IMR-90 (cell line): ENCODE data around the gene CARD19. TPM values are rescaled to one million over a fixed set of nuclear protein-coding genes. Genes with fewer than 3 reads are reported as not detected.

Source experiments
- ATAC-seq: fragments of 200-7000 bp; cut with Tn5 transposase; 2 replicates; pipeline ENCODE4 v1.9.1; 2020; ENCODE audit warnings: low read depth, mild to moderate bottlenecking, moderate library complexity
- BruUV-seq: library from RNA; stranded (reverse); fragments of 400-500 nt; replicated peaks from 2 replicates; lab custom pipeline; 2021; lab: Mats Ljungman, UMichigan
- CTCF ChIA-PET: fragments of 300-600 bp; formaldehyde crosslinking; extraction: SDS; loops from one replicate; lab custom pipeline; 2021; ENCODE audit warnings: antibody characterized with exemption; lab: Yijun Ruan, JAX
- POLR2A ChIA-PET: fragments of 300-600 bp; sonication (Branson Sonifier 250); formaldehyde crosslinking; loops from one replicate; lab custom pipeline; 2022; ENCODE audit warnings: antibody characterized with exemption; ENCODE audit not compliant: unreplicated experiment; lab: Charles Lee
- DNase-seq: peaks from one replicate; pipeline ENCODE4 v3.0.0; 2013
- H2AFZ ChIP-seq: replicated peaks from 2 replicates; pipeline ENCODE3; 2013; ENCODE audit warnings: low read length, mild to moderate bottlenecking; ENCODE audit not compliant: poor library complexity
- H2AK5ac ChIP-seq: 2 replicates; pipeline ENCODE4 v1.6.1; 2013; ENCODE audit warnings: low read depth, low read length, inconsistent platforms
- H2AK9ac ChIP-seq: replicated peaks from 2 replicates; pipeline ENCODE3; 2013; ENCODE audit warnings: mild to moderate bottlenecking, low read depth, low read length, moderate library complexity; ENCODE audit not compliant: poor library complexity
- H2BK120ac ChIP-seq: 2 replicates; pipeline ENCODE4 v1.6.1; 2013; ENCODE audit warnings: low read depth, low read length, inconsistent platforms
- H2BK15ac ChIP-seq: 3 replicates; pipeline ENCODE4 v1.6.1; 2013; ENCODE audit warnings: low read depth, low read length, inconsistent platforms
- H2BK20ac ChIP-seq: 2 replicates; pipeline ENCODE4 v1.6.1; 2013; ENCODE audit warnings: low read depth, mild to moderate bottlenecking, inconsistent platforms, low read length, moderate library complexity
- H2BK5ac ChIP-seq: 2 replicates; pipeline ENCODE4 v1.6.1; 2013; ENCODE audit warnings: mild to moderate bottlenecking, low read depth, low read length, inconsistent platforms; ENCODE audit not compliant: poor library complexity, severe bottlenecking
- H3K14ac ChIP-seq: replicated peaks from 2 replicates; pipeline ENCODE4 v1.6.1; 2013; ENCODE audit warnings: low read depth, low read length, inconsistent platforms
- H3K18ac ChIP-seq: 2 replicates; pipeline ENCODE4 v1.6.1; 2013; ENCODE audit warnings: low read depth, low read length, control low read depth
- H3K23ac ChIP-seq: 2 replicates; pipeline ENCODE4 v1.6.1; 2013; ENCODE audit warnings: low read depth, low read length, inconsistent platforms
- H3K27ac ChIP-seq: 2 replicates; pipeline ENCODE4 v1.5.1; 2013; ENCODE audit warnings: mild to moderate bottlenecking, control low read depth, low read length; ENCODE audit not compliant: insufficient read depth
- H3K27me3 ChIP-seq: 2 replicates; pipeline ENCODE4 v1.6.1; 2013; ENCODE audit warnings: low read length; ENCODE audit not compliant: control insufficient read depth, insufficient read depth
- H3K36me3 ChIP-seq: 2 replicates; pipeline ENCODE4 v1.6.1; 2013; ENCODE audit warnings: low read length, mixed read lengths; ENCODE audit not compliant: control insufficient read depth, insufficient read depth
- H3K4ac ChIP-seq: 2 replicates; pipeline ENCODE4 v1.6.1; 2013; ENCODE audit warnings: low read depth, low read length, inconsistent platforms
- H3K4me1 ChIP-seq: 2 replicates; pipeline ENCODE4 v1.6.1; 2013; ENCODE audit warnings: low read length, mixed read lengths; ENCODE audit not compliant: control insufficient read depth, insufficient read depth
- H3K4me2 ChIP-seq: 2 replicates; pipeline ENCODE4 v1.6.1; 2013; ENCODE audit warnings: low read depth, mild to moderate bottlenecking, control low read depth, low read length, moderate library complexity
- H3K4me3 ChIP-seq: 2 replicates; pipeline ENCODE4 v1.5.1; 2013; ENCODE audit warnings: low read depth, mild to moderate bottlenecking, control low read depth, low read length, moderate library complexity; ENCODE audit not compliant: insufficient read depth
- H3K56ac ChIP-seq: 2 replicates; pipeline ENCODE4 v1.6.1; 2013; ENCODE audit warnings: low read length, inconsistent platforms; ENCODE audit not compliant: insufficient read depth; ENCODE audit errors: extremely low read depth
- H3K79me1 ChIP-seq, 2 experiments: 2 replicates each; pipeline ENCODE4 v1.6.1; 2013; ENCODE audit warnings: low read length in 2 of 2, inconsistent platforms in 1 of 2, low read depth in 1 of 2
- H3K9ac ChIP-seq: 2 replicates; pipeline ENCODE4 v1.6.1; 2013; ENCODE audit warnings: low read depth, low read length, control low read depth
- H3K9me1 ChIP-seq: 2 replicates; pipeline ENCODE4 v1.6.1; 2013; ENCODE audit warnings: low read length, inconsistent platforms; ENCODE audit not compliant: insufficient read depth
- H3K9me3 ChIP-seq: 2 replicates; pipeline ENCODE4 v1.6.1; 2013; ENCODE audit warnings: low read length; ENCODE audit not compliant: control insufficient read depth, insufficient read depth
- H4K20me1 ChIP-seq: 2 replicates; pipeline ENCODE4 v1.6.1; 2013; ENCODE audit warnings: low read length, inconsistent platforms; ENCODE audit not compliant: insufficient read depth
- H4K5ac ChIP-seq: 2 replicates; pipeline ENCODE4 v1.6.1; 2013; ENCODE audit warnings: mild to moderate bottlenecking, low read depth, low read length, control low read depth
- H4K8ac ChIP-seq, 2 experiments: 2 replicates each; pipeline ENCODE4 v1.6.1; 2013; ENCODE audit warnings: low read depth in 2 of 2, low read length in 2 of 2, control low read depth in 1 of 2, inconsistent platforms in 1 of 2
- H4K91ac ChIP-seq: 2 replicates; pipeline ENCODE4 v1.6.1; 2013; ENCODE audit warnings: low read depth, low read length, inconsistent platforms; ENCODE audit not compliant: insufficient read depth
- CEBPB ChIP-seq: IDR thresholded peaks from 2 replicates; pipeline ENCODE4 v1.6.1; 2012; ENCODE audit warnings: low read depth, low read length, improper control_type of control experiment
- CHD1 ChIP-seq: IDR thresholded peaks from 2 replicates; pipeline ENCODE4 v1.6.1; 2012; ENCODE audit warnings: low read depth, low read length, improper control_type of control experiment
- CTCF ChIP-seq: conservative IDR thresholded peaks from 2 replicates; pipeline ENCODE4 v1.5.1; 2012; ENCODE audit warnings: mild to moderate bottlenecking, low read depth, low read length, improper control_type of control experiment
- ELK1 ChIP-seq: fragments of 150-350 bp; IDR thresholded peaks from 2 replicates; pipeline ENCODE4 v1.6.1; 2016; ENCODE audit warnings: low read depth, mild to moderate bottlenecking, low read length, moderate library complexity, borderline replicate concordance
- MAZ ChIP-seq: IDR thresholded peaks from 2 replicates; pipeline ENCODE4 v1.6.1; 2012; ENCODE audit warnings: low read depth, mild to moderate bottlenecking, low read length, improper control_type of control experiment, moderate library complexity, borderline replicate concordance
- NFE2L2 ChIP-seq: fragments of 150-350 bp; IDR thresholded peaks from 2 replicates; pipeline ENCODE4 v1.6.1; 2016; ENCODE audit warnings: low read depth, mild to moderate bottlenecking, low read length
- POLR2A ChIP-seq: IDR thresholded peaks from 2 replicates; pipeline ENCODE4 v1.6.1; 2012; ENCODE audit warnings: mild to moderate bottlenecking, low read depth, low read length
- RCOR1 ChIP-seq: IDR thresholded peaks from 2 replicates; pipeline ENCODE4 v1.6.1; 2012; ENCODE audit warnings: mild to moderate bottlenecking, low read length, improper control_type of control experiment; ENCODE audit not compliant: insufficient replicate concordance
- SMC3 ChIP-seq: fragments of 150-350 bp; IDR thresholded peaks from 2 replicates; pipeline ENCODE4 v1.6.1; 2016; ENCODE audit warnings: low read depth, mild to moderate bottlenecking, antibody characterized with exemption, low read length, moderate library complexity
- WGBS, 2 experiments: methylation state at CpG; one replicate each; pipeline versions ENCODE4 v1.1.5 to v1.1.7; 2013; ENCODE audit warnings: missing lambda C conversion rate in 2 of 2; ENCODE audit not compliant: insufficient read length in 1 of 2; ENCODE audit errors: extremely low coverage in 2 of 2; 5-methylcytosine and 5-hydroxymethylcytosine counted together
- dilution Hi-C: fragments of 300-500 bp; cut with HindIII; formaldehyde crosslinking; loops from one replicate; pipeline ENCODE4 v1.14.3; 2018; ENCODE audit warnings: low sequenced_read_pairs; ENCODE audit not compliant: unreplicated experiment
- in situ Hi-C: fragments of 300-500 bp; cut with MboI; formaldehyde crosslinking; loops from 3 replicates; pipeline ENCODE4 v1.14.3; 2019; ENCODE audit warnings: low sequenced_read_pairs, inconsistent platforms, mixed read lengths
- intact Hi-C: fragments of 100-400 bp; cut with micrococcal nuclease; formaldehyde crosslinking; loops from 2 replicates; pipeline ENCODE4 v1.10.0; 2022
- polyA plus RNA-seq, 3 experiments: library from polyadenylated mRNA; depleted of rRNA; stranded (reverse); fragments of >200 nt; gene quantifications; 2 replicates each; pipeline ENCODE4 v1.2.3, GENCODE V29; 2012; ENCODE audit warnings: low replicate concordance in 1 of 3
- total RNA-seq: library from RNA; depleted of rRNA; stranded (reverse); fragments of >200 nt; gene quantifications from 2 replicates; pipeline ENCODE4 v1.2.3, GENCODE V29; 2012

CARD19 gene
- total and polyA plus RNA-seq, 2 of the 4 experiments (the other 2 are of a cell fraction) = 17.4 to 111 TPM

- H3K36me3 ChIP-seq = peaks cover 14% of the 10 kb centered on the region
- in situ Hi-C loops (loop anchor here (10.0 to 25.0 kb wide), 2 partner anchors 339 to 447 kb away; partner anchors contain the start of genes FAM120A and FAM120AOS), intact Hi-C loops (no loop called here), dilution Hi-C loops (no loop called here)
- no peak overlapping the region; the same call in 1 of the 2 replicates for H4K5ac ChIP-seq
- POLR2A ChIA-PET = no interaction called here
- no peak overlapping the region for H2BK5ac ChIP-seq
- no peak overlapping the region for H3K4me3 ChIP-seq
- H3K4me2 ChIP-seq = no peak overlapping the region
- H3K18ac ChIP-seq = no peak overlapping the region
- H4K91ac ChIP-seq = no peak overlapping the region
- peaks cover 20% of the 10 kb centered on the region for H3K9me1 ChIP-seq
- no peak overlapping the region for H2BK20ac ChIP-seq
- TF ChIP-seq SMC3 (no peak), ELK1 (no peak), MAZ (peak; percentile 32; the same call in 1 of the 2 replicates), RCOR1 (no peak), POLR2A (no peak), CTCF (no peak), CEBPB (no peak), CHD1 (no peak), NFE2L2 (no peak)
- 0 out of 4 replicates have a peak, but pooled peaks cover 3 to 5% of the 10 kb centered on the region in 2 experiments for H3K79me1 ChIP-seq
- H3K4ac ChIP-seq = no peak overlapping the region; the same call in 1 of the 2 replicates
- peak overlapping the region; percentile 71 to 90; a peak in 3 of 4 replicates for H4K8ac ChIP-seq
- no peak for DNase-seq
- no peak overlapping the region for H3K23ac ChIP-seq
- H2BK120ac ChIP-seq = no peak overlapping the region
- no TSS peak for BruUV-seq
- H2BK15ac ChIP-seq = no peak overlapping the region; the same call in 2 of the 3 replicates
- H2AK5ac ChIP-seq = peak overlapping the region; percentile 73; the same call in 1 of the 2 replicates
- H2AFZ ChIP-seq = no peak overlapping the region
- H3K9me3 ChIP-seq = no peaks in the 10 kb centered on the region
- no peak overlapping the region for H3K9ac ChIP-seq
- no peak; the same call in 1 of the 2 replicates for ATAC-seq
- CTCF ChIA-PET = no interaction called here
- no peak overlapping the region for H3K56ac ChIP-seq
- H3K14ac ChIP-seq = no peak overlapping the region
- no peaks in the 10 kb centered on the region; the same call in 1 of the 2 replicates for H4K20me1 ChIP-seq
- H2AK9ac ChIP-seq = no peak overlapping the region
- peaks cover 15% of the 10 kb centered on the region for H3K4me1 ChIP-seq
- H3K27me3 ChIP-seq = no peaks in the 10 kb centered on the region
- H3K27ac ChIP-seq = no peak overlapping the region
- 17 to 89% methylated on average over 1 of the region's 3 CpGs for WGBS, 2 experiments
Measured at GRCh38 chr9:93115486-93116071, 19.6 kb downstream of the CARD19 start.
